Neural cell (in vitro differentiated cells): ENCODE data around the gene LMCD1.

Experiments used
- EP300 ChIP-seq: fragments of 450-650 bp; conservative IDR thresholded peaks from 2 replicates; pipeline ENCODE4 v1.6.1; 2014; ENCODE audit warnings: antibody characterized with exemption, mild to moderate bottlenecking, moderate library complexity; ENCODE audit not compliant: poor library complexity, severe bottlenecking
- RAD21 ChIP-seq: fragments of 450-650 bp; conservative IDR thresholded peaks from 2 replicates; pipeline ENCODE4 v1.6.1; 2014; ENCODE audit warnings: antibody characterized with exemption, mild to moderate bottlenecking, moderate library complexity
- TAF1 ChIP-seq: IDR thresholded peaks from 2 replicates; pipeline ENCODE4 v1.6.1; 2012; ENCODE audit warnings: low read depth
- TF ChIP-seq, protein P1 (sequence below): fragments of 450-650 bp; IDR thresholded peaks from 2 replicates; pipeline ENCODE4 v1.5.1; 2014; ENCODE audit warnings: antibody characterized with exemption, mild to moderate bottlenecking, moderate library complexity; ENCODE audit not compliant: poor library complexity, severe bottlenecking
- TF ChIP-seq, protein P2 (sequence below): IDR thresholded peaks from 2 replicates; pipeline ENCODE4 v1.6.1; 2012; ENCODE audit warnings: borderline replicate concordance

DNA sequence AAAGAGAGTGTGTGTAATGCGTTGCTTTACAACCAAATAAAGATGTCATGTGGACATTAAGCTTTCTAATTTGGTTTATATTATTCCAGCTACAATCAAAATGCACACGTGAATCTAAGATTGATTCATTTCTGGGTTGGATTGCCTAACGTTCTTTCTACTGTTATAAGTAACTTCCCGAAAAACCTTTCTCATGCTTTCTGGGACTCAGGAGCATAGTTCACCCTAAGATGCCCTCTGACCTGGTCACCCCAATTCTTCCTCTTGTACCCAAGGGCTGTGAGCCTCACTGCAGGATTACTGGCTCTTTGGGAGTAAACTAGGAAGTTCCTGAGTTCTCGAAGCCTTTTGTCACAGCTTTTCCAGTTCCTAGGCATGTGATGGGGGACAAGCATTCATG, 12.7 kb upstream of the LMCD1 start:
- TF ChIP-seq, protein P1, sequence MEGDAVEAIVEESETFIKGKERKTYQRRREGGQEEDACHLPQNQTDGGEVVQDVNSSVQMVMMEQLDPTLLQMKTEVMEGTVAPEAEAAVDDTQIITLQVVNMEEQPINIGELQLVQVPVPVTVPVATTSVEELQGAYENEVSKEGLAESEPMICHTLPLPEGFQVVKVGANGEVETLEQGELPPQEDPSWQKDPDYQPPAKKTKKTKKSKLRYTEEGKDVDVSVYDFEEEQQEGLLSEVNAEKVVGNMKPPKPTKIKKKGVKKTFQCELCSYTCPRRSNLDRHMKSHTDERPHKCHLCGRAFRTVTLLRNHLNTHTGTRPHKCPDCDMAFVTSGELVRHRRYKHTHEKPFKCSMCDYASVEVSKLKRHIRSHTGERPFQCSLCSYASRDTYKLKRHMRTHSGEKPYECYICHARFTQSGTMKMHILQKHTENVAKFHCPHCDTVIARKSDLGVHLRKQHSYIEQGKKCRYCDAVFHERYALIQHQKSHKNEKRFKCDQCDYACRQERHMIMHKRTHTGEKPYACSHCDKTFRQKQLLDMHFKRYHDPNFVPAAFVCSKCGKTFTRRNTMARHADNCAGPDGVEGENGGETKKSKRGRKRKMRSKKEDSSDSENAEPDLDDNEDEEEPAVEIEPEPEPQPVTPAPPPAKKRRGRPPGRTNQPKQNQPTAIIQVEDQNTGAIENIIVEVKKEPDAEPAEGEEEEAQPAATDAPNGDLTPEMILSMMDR, result no peak
- no peak for TF ChIP-seq TAF1
- TF ChIP-seq, protein P2, sequence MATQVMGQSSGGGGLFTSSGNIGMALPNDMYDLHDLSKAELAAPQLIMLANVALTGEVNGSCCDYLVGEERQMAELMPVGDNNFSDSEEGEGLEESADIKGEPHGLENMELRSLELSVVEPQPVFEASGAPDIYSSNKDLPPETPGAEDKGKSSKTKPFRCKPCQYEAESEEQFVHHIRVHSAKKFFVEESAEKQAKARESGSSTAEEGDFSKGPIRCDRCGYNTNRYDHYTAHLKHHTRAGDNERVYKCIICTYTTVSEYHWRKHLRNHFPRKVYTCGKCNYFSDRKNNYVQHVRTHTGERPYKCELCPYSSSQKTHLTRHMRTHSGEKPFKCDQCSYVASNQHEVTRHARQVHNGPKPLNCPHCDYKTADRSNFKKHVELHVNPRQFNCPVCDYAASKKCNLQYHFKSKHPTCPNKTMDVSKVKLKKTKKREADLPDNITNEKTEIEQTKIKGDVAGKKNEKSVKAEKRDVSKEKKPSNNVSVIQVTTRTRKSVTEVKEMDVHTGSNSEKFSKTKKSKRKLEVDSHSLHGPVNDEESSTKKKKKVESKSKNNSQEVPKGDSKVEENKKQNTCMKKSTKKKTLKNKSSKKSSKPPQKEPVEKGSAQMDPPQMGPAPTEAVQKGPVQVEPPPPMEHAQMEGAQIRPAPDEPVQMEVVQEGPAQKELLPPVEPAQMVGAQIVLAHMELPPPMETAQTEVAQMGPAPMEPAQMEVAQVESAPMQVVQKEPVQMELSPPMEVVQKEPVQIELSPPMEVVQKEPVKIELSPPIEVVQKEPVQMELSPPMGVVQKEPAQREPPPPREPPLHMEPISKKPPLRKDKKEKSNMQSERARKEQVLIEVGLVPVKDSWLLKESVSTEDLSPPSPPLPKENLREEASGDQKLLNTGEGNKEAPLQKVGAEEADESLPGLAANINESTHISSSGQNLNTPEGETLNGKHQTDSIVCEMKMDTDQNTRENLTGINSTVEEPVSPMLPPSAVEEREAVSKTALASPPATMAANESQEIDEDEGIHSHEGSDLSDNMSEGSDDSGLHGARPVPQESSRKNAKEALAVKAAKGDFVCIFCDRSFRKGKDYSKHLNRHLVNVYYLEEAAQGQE, result no peak
- no peak for TF ChIP-seq RAD21
- TF ChIP-seq EP300, result no peak
